ENCODE results near the gene RGS2.

The RGS2 gene

DNA sequence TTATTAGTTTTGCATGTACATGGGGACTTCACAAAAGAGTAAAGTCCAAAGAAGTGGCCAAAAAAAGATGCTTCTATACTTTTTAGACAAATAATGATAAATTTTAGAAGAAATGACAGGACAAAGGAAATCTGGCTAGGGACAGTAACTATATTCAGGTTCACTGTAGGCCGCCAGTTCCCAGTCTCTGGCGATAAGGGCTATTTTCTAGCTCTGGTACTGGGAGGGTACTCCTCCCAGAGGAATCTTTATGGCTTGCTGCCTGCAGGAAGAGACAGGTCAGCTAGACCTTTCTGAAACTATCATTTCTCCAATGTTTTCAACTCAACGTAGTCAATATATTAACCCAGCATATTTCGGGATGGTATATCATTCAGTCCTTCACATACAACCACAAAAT lies 37.5 kb upstream of the RGS2 start:
- no peaks in the 10 kb centered on the region for H3K4me1 ChIP-seq
- no peak overlapping the region for H3K9ac ChIP-seq
- H3K9me3 ChIP-seq, result no peaks in the 10 kb centered on the region
- no peaks in the 10 kb centered on the region for H3K27me3 ChIP-seq
- no peak for TF ChIP-seq Cebpa-rat (IDR thresholded peaks at IDR 0.05)
- H3K36me3 ChIP-seq, result no peaks in the 10 kb centered on the region
- H4K20me1 ChIP-seq, result no peaks in the 10 kb centered on the region
- no peak overlapping the region for H3K4me3 ChIP-seq
- H3K4me2 ChIP-seq, result no peak overlapping the region
- H3K27ac ChIP-seq, result no peak overlapping the region

GRCh38 chr1:192775631-192776030 lies 33.2 kb upstream of the RGS2 start:
- H3K4me3 ChIP-seq, result no peak overlapping the region
- H3K27me3 ChIP-seq, result no peaks in the 10 kb centered on the region
- no peaks in the 10 kb centered on the region for H3K36me3 ChIP-seq
- H3K27ac ChIP-seq, result no peak overlapping the region
- no peak overlapping the region for H3K4me2 ChIP-seq
- no peaks in the 10 kb centered on the region for H3K9me3 ChIP-seq
- H3K9ac ChIP-seq, result no peak overlapping the region
- H4K20me1 ChIP-seq, result no peaks in the 10 kb centered on the region
- H3K4me1 ChIP-seq, result no peaks in the 10 kb centered on the region
- TF ChIP-seq Cebpa-rat (IDR thresholded peaks at IDR 0.05), result no peak

DNA sequence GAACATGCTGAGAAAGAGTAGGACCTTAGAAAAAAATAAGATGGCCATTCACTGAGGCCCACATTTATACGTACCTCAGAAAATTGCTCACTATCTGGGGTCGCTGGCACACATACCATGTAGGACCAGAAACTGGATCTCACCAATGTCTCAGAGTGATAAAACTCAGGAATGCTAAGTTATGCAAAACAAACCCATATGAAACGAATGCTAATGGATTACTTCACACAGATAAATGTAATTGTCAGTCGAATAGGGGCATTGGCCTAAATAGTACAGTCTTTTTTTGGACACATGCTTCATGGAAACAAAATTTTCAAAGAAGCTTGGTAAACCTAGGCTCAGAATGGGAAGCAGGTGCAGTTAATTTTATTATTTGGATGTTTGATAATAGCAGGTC lies 32.6 kb upstream of the RGS2 start:
- Histone ChIP-seq H3K27me3 (no peaks in the 10 kb centered on the region), H3K4me1 (no peaks in the 10 kb centered on the region), H3K4me3 (no peak overlapping the region), H4K20me1 (no peaks in the 10 kb centered on the region), H3K4me2 (no peak overlapping the region), H3K27ac (no peak overlapping the region), H3K9me3 (no peaks in the 10 kb centered on the region), H3K9ac (no peak overlapping the region), H3K36me3 (no peaks in the 10 kb centered on the region)
- TF ChIP-seq Cebpa-rat (IDR thresholded peaks at IDR 0.05), result no peak

GRCh38 chr1:192776998-192777397 lies 31.8 kb upstream of the RGS2 start:
- H3K9ac ChIP-seq, result no peak overlapping the region
- no peaks in the 10 kb centered on the region for H3K4me1 ChIP-seq
- TF ChIP-seq Cebpa-rat (IDR thresholded peaks at IDR 0.05), result no peak

GRCh38 chr1:192783791-192784190 lies 25.0 kb upstream of the RGS2 start:
- Histone ChIP-seq H3K36me3 (no peaks in the 10 kb centered on the region), H4K20me1 (no peaks in the 10 kb centered on the region), H3K4me1 (no peaks in the 10 kb centered on the region), H3K27me3 (no peaks in the 10 kb centered on the region), H3K27ac (no peak overlapping the region), H3K9ac (no peak overlapping the region), H3K4me3 (no peak overlapping the region), H3K9me3 (no peaks in the 10 kb centered on the region), H3K4me2 (no peak overlapping the region)
- TF ChIP-seq Cebpa-rat (IDR thresholded peaks at IDR 0.05), result no peak

More at GRCh38 chr1:192776998-192777397, 31.8 kb upstream of the RGS2 start:
- no peak overlapping the region for H3K27ac ChIP-seq
- H3K4me2 ChIP-seq, result no peak overlapping the region
- no peaks in the 10 kb centered on the region for H4K20me1 ChIP-seq
- no peaks in the 10 kb centered on the region for H3K9me3 ChIP-seq
- no peaks in the 10 kb centered on the region for H3K36me3 ChIP-seq
- no peaks in the 10 kb centered on the region for H3K27me3 ChIP-seq
- H3K4me3 ChIP-seq, result no peak overlapping the region

- Histone ChIP-seq H3K9me3 (no peaks in the 10 kb centered on the region), H3K4me2 (no peak overlapping the region), H3K4me1 (no peaks in the 10 kb centered on the region), H3K27me3 (no peaks in the 10 kb centered on the region), H4K20me1 (no peaks in the 10 kb centered on the region), H3K36me3 (no peaks in the 10 kb centered on the region), H3K4me3 (no peak overlapping the region), H3K9ac (no peak overlapping the region), H3K27ac (no peak overlapping the region)
- TF ChIP-seq Cebpa-rat (IDR thresholded peaks at IDR 0.05), result no peak
Observed at GRCh38 chr1:192784397-192784796, 24.4 kb upstream of the RGS2 start.

DNA sequence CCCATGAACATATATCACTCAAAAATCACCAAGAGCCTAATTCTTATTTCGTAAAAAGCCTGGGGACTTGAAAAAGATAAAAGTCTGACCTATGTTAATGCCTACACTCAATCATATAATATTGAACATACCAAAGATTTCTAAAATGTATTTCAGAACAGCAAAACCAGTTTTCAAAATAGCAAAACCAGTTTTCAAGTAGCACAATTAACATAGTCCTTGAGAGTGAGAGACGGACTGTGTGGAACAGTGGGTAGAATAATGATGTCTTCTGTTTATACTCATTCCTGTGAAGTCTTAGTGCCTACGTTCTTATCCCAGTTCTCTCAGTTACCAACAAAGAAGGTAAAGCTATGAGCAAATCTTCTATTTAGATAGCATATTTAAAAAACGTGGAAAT lies 22.3 kb upstream of the RGS2 start:
- H3K4me3 ChIP-seq, result no peak overlapping the region
- H3K27me3 ChIP-seq, result no peaks in the 10 kb centered on the region
- H3K36me3 ChIP-seq, result no peaks in the 10 kb centered on the region
- H3K9me3 ChIP-seq, result no peaks in the 10 kb centered on the region
- no peak overlapping the region for H3K4me2 ChIP-seq
- H3K4me1 ChIP-seq, result no peaks in the 10 kb centered on the region
- H3K27ac ChIP-seq, result no peak overlapping the region
- no peak for TF ChIP-seq Cebpa-rat (IDR thresholded peaks at IDR 0.05)
- no peak overlapping the region for H3K9ac ChIP-seq
- no peaks in the 10 kb centered on the region for H4K20me1 ChIP-seq

GRCh38 chr1:192787914-192788585 lies 20.8 kb upstream of the RGS2 start:
- Histone ChIP-seq H3K9ac (no peak overlapping the region), H3K4me3 (no peak overlapping the region), H4K20me1 (no peaks in the 10 kb centered on the region), H3K4me1 (no peaks in the 10 kb centered on the region), H3K36me3 (no peaks in the 10 kb centered on the region), H3K27ac (no peak overlapping the region), H3K9me3 (no peaks in the 10 kb centered on the region), H3K4me2 (no peak overlapping the region), H3K27me3 (no peaks in the 10 kb centered on the region)
- TF ChIP-seq Cebpa-rat (IDR thresholded peaks at IDR 0.05), result no peak

GRCh38 chr1:192789871-192790270 lies 19.0 kb upstream of the RGS2 start:
- H3K27me3 ChIP-seq, result no peaks in the 10 kb centered on the region
- no peaks in the 10 kb centered on the region for H3K36me3 ChIP-seq
- H3K4me1 ChIP-seq, result no peaks in the 10 kb centered on the region
- H3K27ac ChIP-seq, result no peak overlapping the region
- H4K20me1 ChIP-seq, result no peaks in the 10 kb centered on the region
- no peak overlapping the region for H3K4me2 ChIP-seq
- no peak for TF ChIP-seq Cebpa-rat (IDR thresholded peaks at IDR 0.05)
- H3K9me3 ChIP-seq, result no peaks in the 10 kb centered on the region
- H3K4me3 ChIP-seq, result no peak overlapping the region
- no peak overlapping the region for H3K9ac ChIP-seq

GRCh38 chr1:192792628-192793027 lies 16.2 kb upstream of the RGS2 start:
- H3K9ac ChIP-seq, result no peak overlapping the region
- H3K27me3 ChIP-seq, result no peaks in the 10 kb centered on the region
- TF ChIP-seq Cebpa-rat (IDR thresholded peaks at IDR 0.05), result no peak
- H3K36me3 ChIP-seq, result no peaks in the 10 kb centered on the region
- H3K4me2 ChIP-seq, result no peak overlapping the region
- no peaks in the 10 kb centered on the region for H3K4me1 ChIP-seq
- H3K4me3 ChIP-seq, result no peak overlapping the region
- H3K27ac ChIP-seq, result no peak overlapping the region
- no peaks in the 10 kb centered on the region for H3K9me3 ChIP-seq
- H4K20me1 ChIP-seq, result no peaks in the 10 kb centered on the region
